Adrenal gland (tissue), 5 donors: ENCODE measurements around the gene APBB1.

Experiments
- CTCF ChIP-seq, 6 experiments: fragments of 450-650 bp in 4 of 6; fragments of 200-600 bp in 2 of 6; sonication (generic) in 1 of 6; IDR thresholded peaks; 1 replicate in 5 of 6; 2 replicates in 1 of 6; pipeline versions ENCODE4 v1.5.1 to v1.8.0; 2016 to 2021; ENCODE audit warnings: antibody characterized with exemption in 6 of 6, mild to moderate bottlenecking in 2 of 6, moderate library complexity in 1 of 6
- POLR2A ChIP-seq, 2 donors: fragments of 450-650 bp; IDR thresholded peaks; one replicate each; pipeline ENCODE4 v1.6.1; 2017; ENCODE audit warnings: antibody characterized with exemption in 2 of 2, mild to moderate bottlenecking in 2 of 2, moderate library complexity in 1 of 2
- donor health status: DM: no; HTN: no; CAD: no.

- TF ChIP-seq CTCF (IDR thresholded peaks at IDR 0.05) (no peak), POLR2A (IDR thresholded peaks at IDR 0.05) (no peak)
Measured at GRCh38 chr11:6385046-6385777, 33.7 kb downstream of the APBB1 start.
